ENCODE measurements around the gene DLGAP1. TPM values are rescaled to one million over a fixed set of nuclear protein-coding genes. Genes with fewer than 3 reads are reported as not detected.
A peak's percentile ranks its signal among the peaks of the same experiment; 100 is the strongest.

Gene DLGAP1
- total and polyA plus RNA-seq, 2 of the 8 experiments (the other 6 are each of a cell fraction or from before 2014, with no cell fraction given), result 11.8 to 16.9 TPM

DNA sequence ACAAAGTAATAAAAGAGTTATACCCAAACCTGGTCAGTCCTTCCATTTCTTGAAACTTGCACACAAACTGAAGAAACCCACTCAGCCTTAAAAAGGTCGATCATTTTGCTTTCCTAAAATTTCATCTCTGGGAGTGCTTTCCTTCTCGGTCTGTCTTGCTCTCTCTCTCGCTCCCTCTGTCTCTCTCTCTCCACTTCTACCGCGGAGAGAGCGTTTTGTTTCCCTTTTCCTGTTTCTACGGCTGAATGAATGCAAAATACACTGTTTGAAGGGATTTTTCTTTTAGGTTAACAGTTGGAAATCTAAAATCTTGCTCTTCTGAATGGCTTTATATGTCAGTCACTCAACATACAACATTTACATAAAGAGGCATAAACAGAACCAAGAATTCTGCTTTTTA lies 581.0 kb downstream of the DLGAP1 start:
- no peak overlapping the region for H2BK120ac ChIP-seq (replicated peaks; ENCODE audit: low read depth, low read length)
- no peaks in the 10 kb centered on the region for H3K79me1 ChIP-seq (ENCODE audit: low read depth, low read length)
- H3K27me3 ChIP-seq (replicated peaks in 1 of 4; ENCODE audit: control insufficient read depth in 3 of 4, extremely low read depth in 1 of 4, insufficient read depth in 3 of 4, low read length in 3 of 4), result no peaks in the 10 kb centered on the region
- H3K9me3 ChIP-seq (ENCODE audit: insufficient read depth in 2 of 2, low read depth in 1 of 2, low read length in 1 of 2), result no peaks in the 10 kb centered on the region
- no peak overlapping the region for H2BK15ac ChIP-seq (ENCODE audit: low read length)
- no peaks in the 10 kb centered on the region for H3K23me2 ChIP-seq (ENCODE audit: low read depth, low read length)
- H3K14ac ChIP-seq (ENCODE audit: insufficient read length), result no peak overlapping the region
- H4K91ac ChIP-seq (replicated peaks; ENCODE audit: insufficient read length, low read length), result no peak overlapping the region
- peaks cover 0 to 4% (median 1%) of the 10 kb centered on the region in 4 experiments; a peak in 3 of 7 replicates for H3K4me1 ChIP-seq (replicated peaks in 1 of 4; ENCODE audit: control insufficient read depth in 3 of 4, insufficient read depth in 4 of 4, low read length in 3 of 4)
- no peak overlapping the region for H4K5ac ChIP-seq (ENCODE audit: insufficient read length, low read depth, low read length)
- no peak overlapping the region for H3K4ac ChIP-seq (replicated peaks; ENCODE audit: insufficient read length, low read depth, low read length)
- H3K56ac ChIP-seq (replicated peaks; ENCODE audit: insufficient read length, low read depth, low read length), result no peak overlapping the region
- H3K27ac ChIP-seq (ENCODE audit: low read depth, low read length), result no peak overlapping the region
- H3K79me2 ChIP-seq (ENCODE audit: control insufficient read depth in 1 of 2, insufficient read depth in 2 of 2, low read length in 2 of 2), result no peaks in the 10 kb centered on the region
- H2AFZ ChIP-seq (ENCODE audit: low read length), result no peak overlapping the region; the same call in 1 of the 2 replicates
- no peak overlapping the region for H2BK20ac ChIP-seq (ENCODE audit: low read length)
- TF ChIP-seq POU5F1 (IDR thresholded peaks at IDR 0.05; ENCODE audit: low read depth, low read length) (no peak), SIX5 (IDR thresholded peaks at IDR 0.05; ENCODE audit: low read depth, low read length) (no peak), TCF12 (IDR thresholded peaks at IDR 0.05; ENCODE audit: low read depth, low read length) (no peak)
- TF ChIP-seq, protein P1, sequence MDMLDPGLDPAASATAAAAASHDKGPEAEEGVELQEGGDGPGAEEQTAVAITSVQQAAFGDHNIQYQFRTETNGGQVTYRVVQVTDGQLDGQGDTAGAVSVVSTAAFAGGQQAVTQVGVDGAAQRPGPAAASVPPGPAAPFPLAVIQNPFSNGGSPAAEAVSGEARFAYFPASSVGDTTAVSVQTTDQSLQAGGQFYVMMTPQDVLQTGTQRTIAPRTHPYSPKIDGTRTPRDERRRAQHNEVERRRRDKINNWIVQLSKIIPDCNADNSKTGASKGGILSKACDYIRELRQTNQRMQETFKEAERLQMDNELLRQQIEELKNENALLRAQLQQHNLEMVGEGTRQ (IDR thresholded peaks at IDR 0.05; ENCODE audit: low read length), result no peak
- H3K4me2 ChIP-seq (ENCODE audit: insufficient read depth in 1 of 2, low read depth in 2 of 2, low read length in 2 of 2), result peak overlapping the region; percentile 29 to 40; a peak in 1 of 4 replicates
- WGBS, 2 experiments (ENCODE audit: extremely low coverage in 1 of 2, insufficient coverage in 1 of 2, insufficient read length in 1 of 2, insufficient replicate concordance in 2 of 2, low coverage in 1 of 2, low lambda C conversion rate in 2 of 2, missing lambda C conversion rate in 1 of 2), result 33% methylated on average over 7 of the region's 7 CpGs; no CpG with 5 or more reads in 1 of the 2 experiments
- H3K23ac ChIP-seq (ENCODE audit: insufficient read length), result no peak overlapping the region
- no peak overlapping the region for H2BK12ac ChIP-seq (ENCODE audit: low read depth, low read length)
- DNase-seq (ENCODE audit: low read depth in 1 of 2, low spot score in 2 of 2) (no peak), FAIRE-seq (peak; percentile 32)
- H3K9ac ChIP-seq (replicated peaks in 1 of 4; ENCODE audit: extremely low read depth in 1 of 4, low read depth in 3 of 4, low read length in 3 of 4), result no peak overlapping the region
- POLR2A ChIA-PET (ENCODE audit: partially characterized antibody), result no interaction called here
- no peaks in the 10 kb centered on the region for H4K20me1 ChIP-seq (replicated peaks in 1 of 2; ENCODE audit: control insufficient read depth in 1 of 2, insufficient read depth in 2 of 2, low read length in 2 of 2)
- H3K36me3 ChIP-seq (ENCODE audit: control insufficient read depth in 2 of 4, insufficient read depth in 4 of 4, low read length in 3 of 4), result peaks cover 0 to 2% (median 0%) of the 10 kb centered on the region in 4 experiments; a peak in 2 of 8 replicates
- peak overlapping the region in 1 of 4 experiments; percentile 20; a peak in 1 of 8 replicates for H3K4me3 ChIP-seq (ENCODE audit: extremely low read depth in 1 of 4, insufficient read depth in 2 of 4, low read depth in 3 of 4, low read length in 4 of 4)
- no peak overlapping the region for H2AK5ac ChIP-seq (ENCODE audit: low read depth, low read length)
- H3K18ac ChIP-seq (ENCODE audit: extremely low read depth, low read length), result no peak overlapping the region
- no peak overlapping the region for H4K8ac ChIP-seq (ENCODE audit: extremely low read depth, insufficient read depth, low read length)
- H2BK5ac ChIP-seq (ENCODE audit: low read depth, low read length), result no peak overlapping the region
- CTCF ChIA-PET (ENCODE audit: partially characterized antibody), result interaction anchor here (1.1 to 2.0 kb wide), 2 partner anchors 12 to 101 kb away, joined by 4 to 6 read pairs; no protein-coding TSS in a partner anchor
